Measurements from ENCODE around the gene ARHGEF2. TPM values are rescaled to one million over a fixed set of nuclear protein-coding genes. Genes with fewer than 3 reads are reported as not detected.
"Not testable (repeated sequence)": the region's sequence is repeated elsewhere in the genome, so short reads cannot be mapped to it uniquely, and the experiment has no call there.

ARHGEF2 gene
- total RNA-seq, 1 donor from 2014 or later, result 61.2 TPM

DNA sequence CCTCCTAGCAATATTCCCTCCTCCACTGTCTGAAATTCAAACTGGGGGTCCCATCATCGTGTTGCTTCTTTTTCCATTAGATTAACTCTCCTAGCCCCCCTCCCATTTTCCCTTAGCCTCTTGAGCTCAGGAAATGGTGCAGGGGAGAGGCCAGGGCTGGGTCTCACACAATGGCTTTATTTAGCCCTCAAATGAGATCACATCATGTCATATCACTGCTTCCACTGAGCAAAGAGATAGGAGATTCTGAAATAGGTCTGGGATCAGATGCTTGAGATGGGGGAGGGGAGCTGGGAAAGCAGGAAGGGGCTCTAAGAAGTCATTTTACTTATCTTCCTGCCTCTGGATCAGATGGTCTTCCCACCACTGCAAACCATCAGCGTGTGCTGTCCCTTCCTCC, 17.8 kb upstream of the ARHGEF2 start:
- no peak for ATAC-seq
- no peak for DNase-seq
- intact Hi-C loops (cut with micrococcal nuclease), result no loop called here

DNA sequence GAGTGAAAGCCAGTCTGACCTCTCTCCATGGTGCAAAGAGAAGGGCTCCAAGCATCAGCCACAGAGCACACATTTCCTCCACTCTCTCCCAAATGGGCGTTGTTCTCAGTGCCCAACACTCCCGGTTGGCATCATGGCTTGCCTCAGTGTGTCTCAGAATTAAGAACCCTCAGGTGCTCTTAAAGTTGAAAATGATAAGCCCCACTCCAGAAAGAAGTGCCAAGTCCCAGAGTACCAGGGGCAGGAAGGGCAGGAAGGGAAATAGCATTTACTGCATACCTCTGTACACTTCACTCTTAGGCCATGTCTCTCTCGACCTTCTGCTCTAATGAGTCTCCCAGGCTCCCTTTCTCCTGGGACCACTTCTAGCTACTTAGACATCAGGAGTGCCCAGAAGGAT, 15.2 kb upstream of the ARHGEF2 start:
- DNase-seq (no peak), ATAC-seq (no peak)
- intact Hi-C loops (cut with micrococcal nuclease), result no loop called here

DNA sequence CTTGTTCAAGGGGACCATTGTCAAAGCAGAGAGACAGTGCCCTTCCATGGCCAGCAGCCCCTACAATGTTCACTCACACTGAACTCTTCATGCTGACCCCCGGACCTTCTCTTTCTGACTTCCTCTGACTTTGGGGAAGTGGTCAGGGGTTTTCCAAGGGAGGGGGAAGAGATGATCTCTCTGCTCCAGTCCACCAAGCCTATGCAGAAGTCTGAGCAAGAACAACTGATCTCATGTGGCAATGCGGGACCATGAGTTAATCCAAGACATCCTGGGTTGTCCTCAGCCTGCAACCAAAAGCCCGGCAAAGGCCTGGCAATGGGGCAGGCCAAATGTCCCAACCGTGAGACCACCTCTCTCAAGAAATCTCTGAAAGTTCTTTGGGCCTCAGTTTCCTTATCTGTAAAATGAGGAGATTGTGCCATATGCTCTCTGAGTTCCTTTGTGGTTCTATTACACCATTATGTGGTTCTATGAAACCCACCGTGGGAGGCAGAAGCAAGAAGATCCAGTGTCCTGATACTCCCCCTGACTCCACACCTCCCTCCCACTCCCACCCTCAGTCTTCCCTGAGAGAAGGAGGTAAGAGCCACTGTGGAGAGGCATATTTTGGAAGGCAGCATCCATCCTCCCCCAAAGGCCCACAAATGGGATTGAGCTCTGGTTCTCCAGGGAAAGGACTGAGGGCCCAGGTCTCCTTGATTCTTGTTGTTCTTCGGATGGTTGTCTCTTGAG, 11.8 kb upstream of the ARHGEF2 start:
- DNase-seq, result no peak
- ATAC-seq, result peak; percentile 55
- intact Hi-C loops (cut with micrococcal nuclease), result no loop called here

DNA sequence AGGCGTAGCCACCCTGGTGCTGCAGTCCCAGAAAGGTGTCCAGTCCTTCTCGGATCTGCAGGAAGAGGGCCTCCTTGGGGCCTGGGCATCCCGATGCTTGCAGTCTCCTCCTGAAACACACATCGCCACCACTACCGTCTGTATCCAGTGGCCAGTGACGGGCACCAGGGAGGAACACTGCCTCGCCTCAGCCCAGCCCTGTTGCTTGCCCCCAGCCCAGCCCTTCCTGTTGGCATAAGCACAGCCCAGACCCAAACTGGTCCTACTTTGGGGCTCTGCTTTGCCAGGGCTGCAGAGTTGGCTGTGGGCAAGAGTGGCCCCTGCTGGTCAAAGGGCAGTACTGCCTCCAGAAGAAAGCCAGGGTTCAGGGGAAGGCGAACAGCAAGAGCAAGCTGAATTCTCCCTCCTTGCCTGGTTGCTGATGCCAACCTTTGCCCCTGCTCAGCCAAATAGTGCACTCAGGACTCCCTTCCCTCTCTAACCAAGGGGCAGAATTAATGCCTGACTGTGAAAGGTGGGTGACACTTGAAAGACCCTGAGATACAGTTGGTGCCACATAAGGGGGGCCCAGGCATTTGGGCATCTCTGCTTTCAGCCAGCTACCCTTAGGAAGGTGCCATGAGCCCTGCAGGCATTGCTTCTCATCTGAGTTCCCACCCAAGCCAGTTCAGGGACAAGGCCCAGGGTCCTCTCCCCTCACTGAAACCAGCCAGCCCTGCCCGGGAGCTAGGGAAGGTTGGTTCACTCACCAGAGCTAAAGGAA, 11.1 kb upstream of the ARHGEF2 start:
- intact Hi-C loops (cut with micrococcal nuclease), result no loop called here
- ATAC-seq (peak; percentile 91), DNase-seq (peak; percentile 81)

DNA sequence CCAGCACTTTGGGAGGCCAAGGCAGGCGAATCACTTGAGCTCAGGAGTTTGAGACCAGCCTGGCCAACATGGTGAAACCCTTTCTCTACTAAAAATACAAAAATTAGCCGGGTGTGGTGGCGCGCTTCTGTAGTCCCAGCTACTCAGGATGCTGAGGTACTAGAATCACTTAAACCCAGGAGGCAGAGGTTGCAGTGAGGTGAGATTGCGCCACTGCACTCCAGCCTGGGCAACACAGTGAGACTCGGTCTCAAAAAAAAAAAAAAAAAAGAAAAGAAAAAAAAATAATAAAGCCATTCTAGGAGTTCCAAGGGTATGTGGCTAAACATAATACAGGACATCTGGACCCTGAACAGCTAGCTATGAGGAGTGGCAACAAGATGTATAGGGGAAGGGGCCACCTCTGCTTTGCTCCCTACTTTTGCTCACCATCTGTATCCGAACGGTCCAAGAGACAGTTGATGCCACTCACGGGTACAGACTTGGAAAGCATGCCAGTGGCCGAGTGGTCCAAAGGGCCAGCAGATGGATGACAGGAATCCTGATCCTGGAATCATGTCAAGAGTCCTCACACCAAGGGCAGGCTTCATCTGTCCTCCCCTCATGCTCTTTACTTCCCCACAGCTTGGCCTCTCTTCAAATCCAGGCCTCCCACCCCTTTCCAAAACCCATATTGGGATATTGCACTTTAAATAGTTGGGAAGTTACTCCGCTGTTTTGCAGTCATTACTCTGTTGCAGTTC, 6.7 kb upstream of the ARHGEF2 start:
- ATAC-seq, DNase-seq: not testable (repeated sequence)
- intact Hi-C loops (cut with micrococcal nuclease), result loop anchor here (5.0 kb wide), 1 partner anchor 43 kb away; the partner anchor contains the start of gene RXFP4

DNA sequence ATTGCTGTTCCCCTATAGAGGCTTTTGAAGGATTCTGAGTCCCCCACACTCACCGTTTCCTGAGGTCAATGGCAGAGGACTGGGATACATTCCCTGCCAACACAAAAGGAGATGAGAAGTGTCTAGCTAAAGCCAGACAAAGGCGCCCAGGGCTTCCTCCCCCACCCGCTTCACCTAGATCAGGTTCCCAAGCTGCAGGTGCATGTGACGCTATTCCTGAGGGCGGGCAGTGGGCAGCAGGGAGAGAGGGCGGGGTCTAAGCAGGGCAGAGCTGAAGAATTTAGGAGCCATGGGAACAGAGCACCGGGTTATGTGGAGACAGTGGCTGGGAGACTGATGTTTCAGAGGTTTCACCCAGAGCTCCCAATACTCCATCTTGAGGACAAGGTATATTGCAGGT, 6.0 kb upstream of the ARHGEF2 start:
- ATAC-seq, result no peak
- intact Hi-C loops (cut with micrococcal nuclease), result loop anchor here (5.0 kb wide), 1 partner anchor 42 kb away; the partner anchor contains the start of gene RXFP4

DNA sequence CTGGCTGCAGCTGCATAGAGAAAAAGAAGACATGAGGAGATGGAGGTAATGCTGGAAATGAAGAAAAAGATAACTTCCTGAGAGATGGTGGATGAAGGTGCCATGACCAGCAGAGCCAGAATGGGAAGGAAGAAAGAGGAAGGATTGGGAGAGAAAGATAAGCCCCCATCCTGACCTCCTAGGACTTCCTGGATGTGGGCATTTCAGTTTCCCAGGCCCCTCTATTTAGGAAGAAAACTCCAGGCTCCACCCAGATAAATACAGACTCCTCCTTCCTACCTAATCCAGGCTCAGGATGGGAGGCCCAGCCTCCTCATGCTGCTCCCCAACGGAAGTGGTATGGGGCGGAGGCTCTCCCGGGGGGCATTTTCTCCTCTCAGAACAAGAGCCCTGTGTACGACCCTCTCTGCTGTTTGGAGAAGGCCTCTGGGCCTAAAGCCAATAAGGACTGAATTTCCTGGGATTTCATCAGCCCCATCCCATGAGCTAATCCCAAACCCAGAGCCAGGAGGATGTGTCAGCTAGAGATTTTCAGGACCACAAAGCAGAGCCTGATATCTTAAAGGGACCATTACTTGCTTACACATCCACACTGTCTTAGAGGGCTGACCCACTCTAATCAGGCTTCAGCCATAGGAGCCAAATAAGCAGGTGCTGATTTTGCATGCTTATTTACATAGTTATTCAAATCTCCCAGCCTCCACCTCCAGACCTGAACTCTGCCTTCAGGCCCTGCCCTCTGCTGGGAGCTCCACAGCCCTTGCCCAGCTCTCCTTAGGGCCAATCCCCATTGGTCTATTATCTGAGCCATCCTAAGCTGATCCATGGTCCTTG, 5.1 kb upstream of the ARHGEF2 start:
- intact Hi-C loops (cut with micrococcal nuclease), result loop anchor here (5.0 kb wide), 1 partner anchor 41 kb away; the partner anchor contains the start of gene RXFP4
- peak; percentile 64 for ATAC-seq
- DNase-seq, result peak; percentile 86

More for the DNA sequence above, 6.0 kb upstream of the ARHGEF2 start:
- no peak for DNase-seq

DNA sequence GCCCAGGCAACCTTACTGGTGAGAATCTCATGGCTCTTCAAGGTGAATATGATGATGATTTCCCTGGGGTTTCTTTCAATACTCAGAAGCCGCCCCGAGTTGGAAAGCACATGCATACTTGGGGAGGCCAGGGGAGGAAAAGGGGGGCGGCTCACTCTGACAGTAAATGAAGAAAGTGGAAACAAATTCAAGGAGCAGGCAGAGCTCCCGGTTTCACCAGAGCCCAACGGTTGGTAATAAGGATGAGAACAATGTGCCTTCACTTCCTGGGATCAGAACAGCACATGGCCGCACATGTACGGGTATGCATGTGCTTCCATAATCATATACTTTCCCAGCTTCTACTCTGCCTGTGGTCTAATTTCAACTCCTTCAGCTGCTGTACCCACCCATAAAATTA, 3.8 kb upstream of the ARHGEF2 start:
- ATAC-seq (no peak), DNase-seq (no peak)
- intact Hi-C loops (cut with micrococcal nuclease), result loop anchor here (5.0 kb wide), 1 partner anchor 40 kb away; the partner anchor contains the start of gene RXFP4

DNA sequence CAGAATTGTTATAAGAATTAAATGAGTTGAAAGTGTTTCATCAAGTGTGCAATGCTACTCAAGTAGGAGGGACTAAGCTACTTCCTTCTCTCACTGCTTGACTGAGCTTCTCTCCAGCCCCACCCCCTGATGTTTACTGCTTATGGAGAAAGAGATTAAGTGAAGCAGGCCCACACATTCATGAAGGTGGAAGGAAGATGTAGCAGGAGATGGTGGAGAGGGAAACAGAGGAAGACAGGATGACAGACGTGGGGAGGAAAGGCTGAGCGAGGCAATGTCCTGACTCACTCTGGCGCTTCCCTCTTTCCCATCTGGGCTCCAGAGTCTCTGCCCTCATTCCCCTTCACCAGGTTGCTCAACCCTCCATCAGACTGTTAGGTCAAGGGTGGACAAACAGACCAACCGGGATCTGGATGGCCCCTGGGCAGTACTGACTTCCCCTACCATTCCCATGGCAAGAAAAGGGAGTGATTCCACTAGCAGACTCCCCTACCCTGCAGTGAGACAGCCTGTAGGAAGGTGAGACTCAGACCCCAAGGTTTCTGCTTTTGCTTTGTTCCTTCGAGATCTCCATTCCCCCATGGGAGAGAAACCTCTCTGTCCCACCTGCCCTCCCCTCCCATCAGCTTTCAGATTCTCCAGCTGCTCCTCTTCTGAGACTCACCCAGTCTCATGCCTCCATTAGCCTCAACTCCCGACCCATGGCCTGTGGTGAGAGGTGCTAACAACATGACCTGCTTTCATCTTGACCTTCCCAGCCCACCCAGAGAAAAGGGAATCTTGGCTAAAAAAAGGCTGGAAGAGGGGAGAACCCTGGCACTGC, 3.1 kb upstream of the ARHGEF2 start:
- ATAC-seq (no peak), DNase-seq (no peak)
- intact Hi-C loops (cut with micrococcal nuclease), result loop anchor here (5.0 kb wide), 1 partner anchor 39 kb away; the partner anchor contains the start of gene RXFP4

DNA sequence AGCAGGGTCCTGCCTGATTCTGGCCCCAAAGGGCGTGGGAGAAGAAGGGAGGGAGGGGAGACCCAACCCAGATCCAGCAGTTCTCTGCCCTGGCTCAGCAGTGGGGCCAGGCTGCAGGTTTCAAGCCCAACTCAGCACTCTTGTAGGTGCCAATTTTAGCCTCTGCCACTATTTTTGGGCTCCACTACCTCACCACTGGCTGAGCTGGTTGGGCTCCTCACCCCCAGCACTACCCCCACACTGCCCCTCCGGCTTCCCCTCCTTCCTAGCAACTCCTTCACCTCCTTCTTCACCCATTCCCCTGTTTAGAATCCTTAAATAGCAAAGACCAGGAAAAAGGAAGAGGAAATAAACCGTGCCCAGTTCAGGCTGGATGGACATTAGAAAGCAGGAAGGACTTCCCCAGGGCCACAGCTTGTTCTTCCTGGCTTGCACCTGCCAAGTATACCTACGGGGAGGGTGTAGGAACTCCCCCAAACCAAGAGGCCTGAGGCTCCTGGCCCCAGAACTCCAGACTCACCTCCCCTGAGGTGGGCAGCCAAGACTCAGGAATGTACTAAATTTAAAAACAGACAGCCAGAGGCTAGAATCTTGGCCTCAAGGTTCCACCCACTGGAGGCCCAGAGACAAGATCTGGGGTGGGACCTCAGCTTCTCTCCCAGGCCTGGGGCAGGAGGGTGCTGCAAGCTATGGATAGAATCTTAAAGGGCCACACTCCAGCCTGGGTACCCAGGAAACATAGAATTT, 1.4 kb upstream of the ARHGEF2 start:
- intact Hi-C loops (cut with micrococcal nuclease), result loop anchor here (5.0 kb wide), 1 partner anchor 37 kb away; the partner anchor contains the start of gene RXFP4
- peak; percentile 71 for ATAC-seq
- peak; percentile 76 for DNase-seq

DNA sequence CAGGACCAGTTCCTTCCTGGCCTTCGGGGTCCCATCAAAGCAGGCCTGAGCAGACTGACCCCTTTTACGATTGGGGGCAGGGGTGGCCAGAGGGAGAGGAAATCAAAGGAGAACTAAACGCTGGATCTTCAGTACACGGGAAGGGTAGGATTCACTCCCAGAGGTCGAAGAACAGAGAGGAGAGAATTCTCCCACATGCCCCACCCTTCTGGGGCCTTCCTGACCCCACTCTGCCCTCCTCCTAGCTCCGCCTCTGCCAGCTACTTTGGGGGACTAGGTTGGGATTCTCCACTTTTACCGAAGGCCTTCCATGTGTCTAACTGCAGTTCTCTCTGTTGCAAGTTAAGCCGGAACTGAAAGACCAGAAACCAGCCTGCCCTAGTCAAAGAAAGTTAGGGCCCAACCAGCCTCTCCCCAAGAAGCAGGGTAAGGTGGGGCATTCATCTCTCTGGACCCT, 654 bp upstream of the ARHGEF2 start:
- intact Hi-C loops (cut with micrococcal nuclease), result no loop called here
- DNase-seq (peak; percentile 45), ATAC-seq (peak; percentile 50)

DNA sequence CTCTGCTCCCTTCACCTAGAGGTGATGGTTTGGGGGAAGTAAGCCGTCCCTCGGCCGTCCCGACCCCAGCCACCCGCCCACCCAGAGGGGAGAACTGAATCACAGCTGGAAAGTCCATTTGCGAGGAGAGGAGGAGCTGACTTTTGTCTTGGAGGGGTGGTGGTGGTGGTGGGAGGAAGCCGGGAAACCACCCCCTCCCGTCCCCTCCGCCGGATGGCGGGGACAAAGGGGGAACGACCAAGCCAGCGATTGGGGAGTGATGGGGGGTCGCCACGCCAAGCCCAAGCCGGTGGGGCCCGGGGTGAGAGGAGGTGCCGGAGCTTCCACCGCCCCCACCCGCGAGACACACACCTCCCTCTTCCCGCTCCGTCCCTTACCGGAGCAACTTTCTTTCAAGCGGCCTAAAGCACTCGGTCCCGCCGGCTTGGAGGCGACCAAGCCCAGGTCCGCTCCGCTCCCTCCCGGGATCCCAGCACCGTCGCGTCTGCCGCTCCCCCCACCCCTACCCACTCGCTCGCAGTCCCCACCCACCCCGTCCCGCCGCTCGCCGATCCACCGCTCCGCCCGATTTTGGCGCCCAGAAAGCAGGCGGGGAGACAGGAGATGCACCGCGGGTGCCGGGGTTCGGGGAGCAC, 540 bp downstream of the ARHGEF2 start:
- DNase-seq, result peak; percentile 69
- intact Hi-C loops (cut with micrococcal nuclease), result no loop called here
- peak; percentile 52 for ATAC-seq

DNA sequence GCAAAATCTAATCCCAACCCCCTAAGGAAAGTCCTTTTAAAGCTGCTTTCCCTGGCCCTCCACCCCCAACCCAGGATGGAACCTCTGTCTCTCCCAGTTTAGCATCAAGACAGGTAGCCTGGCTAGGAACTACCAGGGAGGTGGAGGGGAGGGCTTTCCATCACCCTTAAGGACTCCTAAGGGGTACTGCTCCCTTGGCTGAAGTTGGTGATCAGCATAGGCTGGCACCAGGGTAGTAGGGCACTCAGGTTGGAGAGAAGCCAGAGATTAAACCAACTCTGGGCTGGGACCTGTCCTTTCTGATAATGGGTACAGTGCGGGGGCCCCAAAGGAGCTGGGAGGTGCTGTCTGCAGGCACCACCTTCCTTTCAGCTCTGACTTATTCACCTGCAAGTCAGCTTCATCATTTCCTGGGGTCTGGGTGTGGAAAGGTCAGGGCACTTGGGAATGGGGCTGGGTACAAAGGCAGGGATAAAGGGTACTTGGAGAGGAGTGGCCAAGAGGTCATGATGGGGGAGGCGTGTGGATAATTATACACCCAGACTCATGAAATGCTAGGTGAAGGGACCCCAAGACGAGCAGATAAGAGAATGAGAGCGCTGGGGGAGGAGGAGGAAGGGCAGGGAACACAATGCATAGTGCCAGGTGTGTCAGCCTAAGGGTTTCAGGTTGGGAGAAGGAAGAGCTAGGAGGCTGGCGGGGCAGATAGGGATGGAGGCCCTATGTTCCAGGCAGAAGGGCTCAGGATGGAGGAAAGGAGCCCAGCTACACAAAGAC, 1.2 kb downstream of the ARHGEF2 start:
- DNase-seq, result no peak
- intact Hi-C loops (cut with micrococcal nuclease), result no loop called here

DNA sequence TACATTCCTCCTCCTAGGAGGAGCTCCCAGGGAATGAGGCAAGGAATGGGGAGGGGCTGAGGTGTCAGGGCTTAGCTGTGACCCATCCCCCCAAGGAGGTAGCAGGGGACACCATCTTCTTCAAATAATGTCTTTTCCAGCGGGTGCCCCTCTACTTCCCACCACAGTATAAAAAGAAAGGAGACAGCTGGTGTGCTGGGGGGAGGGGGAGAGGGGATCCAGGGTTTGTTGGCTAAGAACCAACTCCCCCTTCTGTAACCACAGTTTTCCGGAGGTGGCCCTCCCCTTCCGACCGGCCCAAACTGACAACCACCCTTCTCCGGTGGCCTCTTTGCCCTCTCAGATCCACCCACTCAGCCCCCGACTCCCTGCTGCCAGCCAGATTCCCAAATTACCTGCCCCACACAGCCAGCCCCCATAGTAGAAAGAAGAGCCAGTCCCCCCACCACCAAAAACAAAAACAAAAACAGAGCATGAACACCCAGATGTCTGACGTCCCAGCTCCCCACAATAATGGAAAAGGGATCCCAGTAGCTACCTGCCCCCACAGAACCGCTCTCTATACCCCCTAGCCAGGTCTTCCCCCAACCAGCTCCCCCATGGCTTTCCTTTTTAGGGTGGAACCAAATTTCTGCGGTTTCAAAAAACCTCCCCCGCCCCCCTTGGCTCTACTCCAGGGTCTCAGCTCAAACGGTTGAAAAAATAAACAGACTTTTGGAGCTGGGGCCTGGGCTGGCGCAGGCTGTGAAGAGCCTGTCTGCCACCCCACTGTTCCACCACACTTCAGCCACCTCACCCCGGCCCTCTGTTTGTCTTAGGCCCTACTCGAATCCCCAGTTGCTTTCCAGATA, 2.1 kb downstream of the ARHGEF2 start:
- peak; percentile 81 for DNase-seq
- intact Hi-C loops (cut with micrococcal nuclease), result no loop called here
- no peak for ATAC-seq

More for the DNA sequence above, 1.2 kb downstream of the ARHGEF2 start:
- no peak for ATAC-seq

All from left ventricle myocardium superior (tissue), 1 donor.